Measurements from ENCODE around the gene ACOT11. TPM values are rescaled to one million over a fixed set of nuclear protein-coding genes. Genes with fewer than 3 reads are reported as not detected.

Gene ACOT11
- total RNA-seq, 1 experiment from 2014 or later, result 4.2 TPM

GRCh38 chr1:54595956-54596498, 48.0 kb downstream of the ACOT11 start (continued):
- TF ChIP-seq ZNF425 (CRISPR knock-in tag; conservative IDR thresholded peaks at IDR 0.05) (no peak), MYBL2 (CRISPR knock-in tag; IDR thresholded peaks at IDR 0.05) (no peak), GRHL2 (CRISPR knock-in tag; IDR thresholded peaks at IDR 0.05; ENCODE audit: insufficient replicate concordance, severe bottlenecking) (no peak), CREM (CRISPR knock-in tag; IDR thresholded peaks at IDR 0.05) (no peak), OVOL2 (CRISPR knock-in tag; IDR thresholded peaks at IDR 0.05; ENCODE audit: borderline replicate concordance) (no peak)

- ATAC-seq, result no peak
- H3K9me3 Mint-ChIP-seq, result no peaks in the 10 kb centered on the region
- DNase-seq (ENCODE audit: low spot score), result no peak
- POLR2A ChIA-PET, result no interaction called here
- H3K4me1 Mint-ChIP-seq, result peaks cover 11% of the 10 kb centered on the region
- CTCF ChIA-PET, result interaction anchor here (1.8 kb wide), 1 partner anchor 20 kb away, joined by 4 read pairs; no protein-coding TSS in a partner anchor
- H3K27ac Mint-ChIP-seq, result no peak overlapping the region
- H3K27me3 Mint-ChIP-seq (ENCODE audit: low read depth), result no peaks in the 10 kb centered on the region
- no peak overlapping the region for H3K4me3 Mint-ChIP-seq
- TF ChIP-seq ARID4B (CRISPR knock-in tag; IDR thresholded peaks at IDR 0.05; ENCODE audit: borderline replicate concordance), result no peak
- TF ChIP-seq NR1H2 (CRISPR knock-in tag; IDR thresholded peaks at IDR 0.05), result no peak
- TF ChIP-seq SOX15 (CRISPR knock-in tag; IDR thresholded peaks at IDR 0.05), result no peak
- no peak for TF ChIP-seq TEAD4 (CRISPR knock-in tag; IDR thresholded peaks at IDR 0.05)
- no peak for TF ChIP-seq ELF4 (CRISPR knock-in tag; IDR thresholded peaks at IDR 0.05; ENCODE audit: low read depth)
- TF ChIP-seq USF2 (CRISPR knock-in tag; IDR thresholded peaks at IDR 0.05), result no peak
- TF ChIP-seq RELA (CRISPR knock-in tag; IDR thresholded peaks at IDR 0.05; ENCODE audit: borderline replicate concordance), result no peak
- no peak for TF ChIP-seq ZNF121 (CRISPR knock-in tag; IDR thresholded peaks at IDR 0.05)
- no peak for TF ChIP-seq ZNF232 (CRISPR knock-in tag; IDR thresholded peaks at IDR 0.05)
- TF ChIP-seq GTF2I (CRISPR knock-in tag; conservative IDR thresholded peaks at IDR 0.05), result no peak
- no peak for TF ChIP-seq RORB (CRISPR knock-in tag; IDR thresholded peaks at IDR 0.05)
- no peak for TF ChIP-seq ZNF396 (CRISPR knock-in tag; IDR thresholded peaks at IDR 0.05; ENCODE audit: borderline replicate concordance)
- TF ChIP-seq, protein P1, sequence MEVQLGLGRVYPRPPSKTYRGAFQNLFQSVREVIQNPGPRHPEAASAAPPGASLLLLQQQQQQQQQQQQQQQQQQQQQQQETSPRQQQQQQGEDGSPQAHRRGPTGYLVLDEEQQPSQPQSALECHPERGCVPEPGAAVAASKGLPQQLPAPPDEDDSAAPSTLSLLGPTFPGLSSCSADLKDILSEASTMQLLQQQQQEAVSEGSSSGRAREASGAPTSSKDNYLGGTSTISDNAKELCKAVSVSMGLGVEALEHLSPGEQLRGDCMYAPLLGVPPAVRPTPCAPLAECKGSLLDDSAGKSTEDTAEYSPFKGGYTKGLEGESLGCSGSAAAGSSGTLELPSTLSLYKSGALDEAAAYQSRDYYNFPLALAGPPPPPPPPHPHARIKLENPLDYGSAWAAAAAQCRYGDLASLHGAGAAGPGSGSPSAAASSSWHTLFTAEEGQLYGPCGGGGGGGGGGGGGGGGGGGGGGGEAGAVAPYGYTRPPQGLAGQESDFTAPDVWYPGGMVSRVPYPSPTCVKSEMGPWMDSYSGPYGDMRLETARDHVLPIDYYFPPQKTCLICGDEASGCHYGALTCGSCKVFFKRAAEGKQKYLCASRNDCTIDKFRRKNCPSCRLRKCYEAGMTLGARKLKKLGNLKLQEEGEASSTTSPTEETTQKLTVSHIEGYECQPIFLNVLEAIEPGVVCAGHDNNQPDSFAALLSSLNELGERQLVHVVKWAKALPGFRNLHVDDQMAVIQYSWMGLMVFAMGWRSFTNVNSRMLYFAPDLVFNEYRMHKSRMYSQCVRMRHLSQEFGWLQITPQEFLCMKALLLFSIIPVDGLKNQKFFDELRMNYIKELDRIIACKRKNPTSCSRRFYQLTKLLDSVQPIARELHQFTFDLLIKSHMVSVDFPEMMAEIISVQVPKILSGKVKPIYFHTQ (CRISPR knock-in tag; IDR thresholded peaks at IDR 0.05), result no peak
- no peaks in the 10 kb centered on the region for H3K36me3 Mint-ChIP-seq
Measured at GRCh38 chr1:54596756-54597155, 48.7 kb downstream of the ACOT11 start.
